NCI-H345 (cell line): ENCODE results near the gene ALPL.

Experiments
- DNase-seq: peaks from one replicate; lab custom pipeline; 2025; lab: John Stamatoyannopoulos, UW

ALPL gene

GRCh38 chr1:21618561-21619374 lies 109.5 kb downstream of the ALPL start:
- no peak for DNase-seq

- no peak for DNase-seq
These were observed 110.2 kb downstream of the ALPL start for GRCh38 chr1:21619375-21619947.

- DNase-seq, result no peak
These were observed 110.8 kb downstream of the ALPL start for GRCh38 chr1:21620011-21620410.

DNA sequence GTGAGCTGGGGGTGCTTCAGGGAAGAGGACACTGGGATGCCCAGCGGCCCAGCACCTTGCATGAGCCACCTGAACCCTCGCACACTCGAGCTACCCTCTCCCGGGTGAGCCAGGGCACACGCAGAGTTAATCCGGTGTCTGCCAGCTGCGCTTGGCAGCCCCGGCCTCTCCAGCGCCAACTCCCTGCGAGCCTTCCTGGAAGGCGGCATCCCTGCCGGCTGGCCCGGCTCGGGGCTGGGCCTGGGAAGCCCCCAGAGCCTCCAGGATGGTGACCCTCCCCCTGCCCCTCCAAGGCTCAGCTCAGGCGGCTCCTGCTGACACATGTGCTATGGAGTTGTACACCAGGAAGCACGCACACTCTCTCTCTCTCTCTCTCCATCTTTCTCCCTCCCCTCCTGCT lies 111.3 kb downstream of the ALPL start:
- DNase-seq, result peak; percentile 25

DNA sequence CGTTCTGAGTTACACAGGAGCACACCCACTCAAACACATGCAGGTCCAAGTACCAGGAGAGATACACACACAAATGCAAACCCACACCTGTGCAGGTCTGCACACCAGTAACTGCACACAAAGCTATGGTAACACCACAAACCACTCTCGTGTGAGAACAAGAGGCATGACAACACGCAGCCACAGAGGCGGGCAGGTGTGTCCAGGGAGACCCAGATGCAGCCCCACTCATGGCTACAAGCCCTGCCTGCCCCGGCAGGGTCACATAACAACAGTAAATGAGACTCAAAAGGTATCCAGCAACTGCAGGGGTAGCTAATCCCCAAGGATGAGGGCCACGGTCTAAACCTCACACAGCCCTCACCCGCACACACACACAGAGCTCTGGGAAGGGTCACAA lies 111.8 kb downstream of the ALPL start:
- DNase-seq, result no peak

- no peak for DNase-seq
These were observed 112.7 kb downstream of the ALPL start for GRCh38 chr1:21621761-21622436.

GRCh38 chr1:21622466-21623315 lies 113.5 kb downstream of the ALPL start:
- DNase-seq, result peak; percentile 51

DNA sequence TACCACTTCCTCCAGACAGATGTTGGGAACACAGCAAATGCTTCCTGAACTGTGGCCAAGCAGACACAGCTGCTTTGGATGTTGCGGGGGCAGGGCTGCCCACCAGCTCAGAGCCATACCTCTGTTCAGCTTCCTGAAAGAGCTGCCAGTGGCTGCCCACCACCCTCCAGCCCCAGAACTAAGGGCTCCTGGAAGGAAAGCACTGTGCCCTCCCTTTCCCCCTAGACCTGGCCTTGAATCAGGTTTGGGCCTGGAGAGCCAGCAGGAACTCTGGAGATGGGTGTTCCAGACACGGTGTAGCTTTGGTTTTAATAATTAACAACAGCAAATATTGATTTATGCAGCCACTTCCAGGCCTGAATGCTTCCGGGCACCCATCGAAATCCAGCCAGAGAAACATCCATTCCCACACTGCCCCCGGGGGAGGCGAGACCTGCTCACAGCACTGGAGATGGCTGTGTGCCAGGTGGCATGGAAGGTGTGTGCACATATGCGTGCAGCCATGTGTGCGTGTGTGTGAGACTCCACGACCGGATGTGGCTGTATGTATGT lies 114.3 kb downstream of the ALPL start:
- peak; percentile 51 for DNase-seq

GRCh38 chr1:21624571-21625389 lies 115.6 kb downstream of the ALPL start:
- DNase-seq, result no peak

- no peak for DNase-seq
These were observed 116.4 kb downstream of the ALPL start for GRCh38 chr1:21625390-21626190.

GRCh38 chr1:21626921-21627339 lies 117.7 kb downstream of the ALPL start:
- DNase-seq, result no peak
